Stimulated activated CD4-positive, alpha-beta T cell treated with anti-CD3 and anti-CD28 coated beads, Interleukin-4, amount 100 ng/mL, for 24 hours (primary cell): ENCODE data around the gene ADAM12.

Experiments used
- DNase-seq: peaks from one replicate; pipeline ENCODE4 v3.0.0-alpha.2; 2020

Gene ADAM12

GRCh38 chr10:126170776-126171175 lies 217.5 kb downstream of the ADAM12 start:
- no peak for DNase-seq

DNA sequence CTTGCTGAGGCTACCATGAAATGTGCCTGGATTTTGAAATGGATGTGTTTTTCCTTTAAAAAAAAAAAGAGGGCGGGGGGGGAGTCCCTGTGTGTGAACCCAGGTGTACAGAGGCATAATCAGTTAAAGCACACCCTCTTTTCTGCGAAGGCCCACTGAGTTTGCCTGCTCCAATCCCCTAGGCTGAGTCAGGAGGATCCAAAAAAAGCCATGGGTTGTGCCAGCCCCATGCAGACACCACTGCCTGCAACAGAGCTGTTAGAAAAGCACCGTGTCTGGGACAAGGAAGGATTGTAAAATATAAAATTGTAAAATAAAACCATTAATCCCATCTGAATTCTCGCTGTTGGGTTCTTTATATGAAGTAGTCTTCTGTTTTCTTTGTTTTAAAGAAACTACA lies 217.9 kb downstream of the ADAM12 start:
- DNase-seq = no peak

GRCh38 chr10:126169899-126170298 lies 218.4 kb downstream of the ADAM12 start:
- DNase-seq = no peak

DNA sequence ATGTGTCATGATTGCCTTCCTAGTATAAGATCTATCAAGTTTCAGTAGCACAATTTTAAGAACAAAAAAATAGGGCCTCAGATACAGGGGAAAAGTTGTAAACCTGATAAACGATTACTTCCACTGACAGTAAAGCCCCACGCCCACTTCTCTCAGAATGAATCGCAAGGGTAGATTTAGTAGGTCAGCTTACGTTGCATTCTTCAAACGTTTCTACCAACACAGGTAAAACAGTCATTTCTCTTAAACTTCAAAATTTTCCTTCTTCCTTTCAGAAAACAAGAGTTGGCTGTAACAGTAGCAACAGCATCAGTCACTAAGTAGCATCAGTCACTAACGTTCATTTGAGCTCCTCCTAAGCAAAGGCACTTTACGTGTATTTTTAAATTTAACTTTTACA lies 221.5 kb downstream of the ADAM12 start:
- peak; percentile 34 for DNase-seq

DNA sequence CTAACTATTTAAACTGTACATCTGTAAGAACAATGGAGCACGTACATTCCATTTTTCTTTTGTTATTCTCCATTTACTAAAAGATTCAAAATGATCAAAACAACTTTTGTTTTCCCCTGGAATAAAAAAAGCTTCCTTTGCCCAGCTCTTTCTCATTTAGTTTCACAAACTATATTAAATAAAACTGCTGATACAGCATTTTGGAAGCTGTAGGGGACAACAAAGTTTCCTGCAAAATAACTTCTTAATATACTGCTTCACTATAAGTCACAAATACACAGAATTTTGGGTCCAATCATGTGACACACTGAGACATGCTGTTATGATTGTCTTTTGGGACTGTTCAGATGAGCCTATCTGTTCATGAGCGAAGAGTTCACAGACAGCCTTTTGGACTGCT lies 222.4 kb downstream of the ADAM12 start:
- no peak for DNase-seq

DNA sequence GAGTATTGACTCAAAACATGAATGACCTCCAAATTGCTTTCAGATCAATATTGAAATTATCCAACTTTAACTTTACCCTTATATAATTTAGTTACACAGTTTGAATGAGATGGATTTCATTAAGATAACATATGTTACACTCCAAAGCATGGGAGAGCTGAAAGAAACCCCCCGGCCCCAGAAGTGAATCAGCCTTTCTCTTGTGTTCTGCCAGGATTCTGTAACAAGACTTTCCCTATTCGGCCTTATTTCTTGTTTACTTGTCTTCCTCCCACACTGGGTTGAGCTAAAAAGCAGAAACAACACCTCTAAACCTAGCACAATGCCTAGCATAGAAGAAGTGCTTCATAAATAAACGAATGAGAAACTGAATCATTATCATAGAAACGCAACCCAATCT lies 224.8 kb downstream of the ADAM12 start:
- DNase-seq = no peak

GRCh38 chr10:126161691-126162090 lies 226.6 kb downstream of the ADAM12 start:
- DNase-seq = no peak

- no peak for DNase-seq
These were observed 227.2 kb downstream of the ADAM12 start for GRCh38 chr10:126160971-126161630.

DNA sequence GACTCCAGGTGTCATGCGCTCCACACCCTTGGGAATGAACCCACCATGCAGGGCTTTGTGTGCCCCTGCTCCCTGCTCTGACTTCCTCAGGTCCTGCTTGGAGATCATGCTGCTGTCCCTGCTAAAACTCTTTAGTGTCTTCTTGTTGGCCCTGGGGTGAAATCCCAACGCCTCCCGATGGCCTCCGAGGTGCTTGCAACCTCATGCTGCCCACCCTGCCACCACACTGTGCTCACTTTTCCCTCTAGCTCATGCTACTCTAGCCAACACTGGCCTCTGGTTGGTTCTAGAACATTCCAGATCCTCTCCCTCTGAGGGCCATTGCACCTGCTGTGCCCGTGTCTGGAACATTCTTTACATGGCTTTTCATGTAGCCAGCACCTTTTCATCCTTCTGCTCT lies 227.7 kb downstream of the ADAM12 start:
- no peak for DNase-seq

- no peak for DNase-seq
These were observed 230.0 kb downstream of the ADAM12 start for GRCh38 chr10:126158133-126158892.

GRCh38 chr10:126157189-126157588 lies 231.1 kb downstream of the ADAM12 start:
- no peak for DNase-seq

- no peak for DNase-seq
These were observed 231.8 kb downstream of the ADAM12 start for GRCh38 chr10:126156503-126156902.

DNA sequence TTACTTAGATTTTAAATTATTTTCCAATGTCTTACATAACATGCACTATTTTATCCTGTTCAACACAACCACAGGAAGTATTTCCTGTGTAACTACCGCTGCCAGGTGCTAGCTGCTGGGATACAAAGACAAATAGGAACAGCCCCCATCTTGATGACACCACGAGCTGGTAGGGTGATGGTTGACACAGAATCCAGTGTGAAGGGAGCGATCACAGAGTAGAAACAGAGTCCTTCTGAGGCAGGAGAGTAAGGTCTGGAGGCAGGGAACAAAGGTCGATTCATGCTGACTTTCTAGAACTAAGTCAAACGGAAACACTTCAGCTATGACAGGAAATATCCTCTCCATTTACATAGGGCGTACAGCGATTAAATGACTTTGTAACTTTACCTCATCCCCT lies 232.3 kb downstream of the ADAM12 start:
- DNase-seq = no peak

GRCh38 chr10:126155528-126155927 lies 232.7 kb downstream of the ADAM12 start:
- no peak for DNase-seq

DNA sequence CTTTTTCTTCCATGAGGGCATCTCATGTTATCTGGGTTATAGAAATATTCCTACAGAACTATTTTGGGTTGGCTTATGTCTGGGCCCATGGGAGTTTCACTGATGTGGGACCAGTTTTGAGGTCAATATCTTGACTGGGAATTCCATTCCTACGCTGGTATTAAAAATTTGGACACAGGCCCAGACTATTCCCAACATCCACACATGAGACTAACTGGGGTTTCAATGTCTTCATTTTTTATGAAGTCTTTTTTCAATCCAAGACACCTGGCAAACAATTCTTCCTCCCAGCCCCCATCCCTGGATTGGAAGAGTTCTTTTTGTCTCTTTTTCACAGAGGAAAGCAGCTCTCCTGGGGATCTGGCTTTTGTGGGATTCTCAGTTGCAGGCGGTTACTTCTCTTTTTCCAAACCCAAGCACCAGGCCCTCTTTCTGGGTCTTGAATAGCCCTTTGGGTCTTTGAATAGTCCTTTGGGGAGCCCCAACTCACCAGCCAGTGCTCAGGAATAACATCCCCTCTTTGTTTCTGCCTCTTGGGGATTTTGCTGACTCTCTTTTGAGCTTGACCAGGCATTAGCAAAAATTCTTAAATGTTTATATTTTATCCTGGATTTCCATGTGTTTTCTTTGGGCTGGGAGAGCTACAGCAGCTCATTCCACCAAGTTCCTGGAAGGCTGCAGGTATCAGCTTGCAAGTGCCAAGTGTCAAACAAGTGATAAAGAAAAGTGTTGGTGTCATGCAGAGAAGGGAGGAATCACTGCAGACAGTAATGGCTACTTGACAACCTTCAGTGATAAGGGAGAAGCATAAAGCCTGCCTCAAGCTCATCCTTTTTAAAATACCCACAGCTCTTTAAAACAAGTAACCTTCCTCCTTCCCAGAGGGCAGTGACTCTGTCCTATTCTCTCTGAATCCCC lies 234.3 kb downstream of the ADAM12 start:
- no peak for DNase-seq

- DNase-seq = no peak
These were observed 240.2 kb downstream of the ADAM12 start for GRCh38 chr10:126147866-126148587.

DNA sequence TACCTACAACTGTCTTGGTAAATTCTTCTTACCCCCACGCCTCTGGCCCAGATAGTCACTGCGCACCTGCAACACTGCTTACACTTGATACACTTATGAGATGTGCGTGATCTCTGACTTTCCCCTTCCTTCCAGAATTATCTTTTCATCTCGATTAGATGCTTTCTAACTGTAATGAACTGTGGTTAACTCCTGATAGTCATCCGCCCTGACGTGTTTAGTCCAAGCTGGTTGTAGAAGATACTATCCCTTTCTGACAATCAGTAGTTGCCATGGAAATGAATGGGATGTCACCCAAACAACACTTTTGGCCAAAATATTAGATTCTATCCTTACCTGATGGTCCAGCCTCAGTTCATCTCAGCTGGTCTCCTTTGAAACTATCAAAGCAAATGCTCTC lies 241.5 kb downstream of the ADAM12 start:
- no peak for DNase-seq

DNA sequence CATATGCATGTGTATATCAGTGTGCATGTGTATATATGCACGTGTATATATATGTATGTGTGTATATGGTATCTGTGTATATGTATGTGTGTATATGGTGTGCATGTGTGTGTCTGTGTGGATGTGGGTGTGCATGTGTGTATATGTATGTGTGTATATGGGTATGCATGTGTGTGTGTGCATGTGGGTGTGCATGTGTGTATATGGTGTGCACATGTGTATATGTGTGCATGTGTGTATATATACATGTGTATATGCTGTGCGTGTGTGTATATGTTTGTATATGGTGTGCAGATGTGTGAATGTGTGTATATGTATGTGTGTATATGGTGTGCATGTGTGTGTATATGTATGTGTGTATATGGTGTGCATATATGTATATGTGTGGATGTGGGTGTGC lies 245.2 kb downstream of the ADAM12 start:
- DNase-seq = no peak

GRCh38 chr10:126140746-126141273 lies 247.5 kb downstream of the ADAM12 start:
- DNase-seq = no peak

DNA sequence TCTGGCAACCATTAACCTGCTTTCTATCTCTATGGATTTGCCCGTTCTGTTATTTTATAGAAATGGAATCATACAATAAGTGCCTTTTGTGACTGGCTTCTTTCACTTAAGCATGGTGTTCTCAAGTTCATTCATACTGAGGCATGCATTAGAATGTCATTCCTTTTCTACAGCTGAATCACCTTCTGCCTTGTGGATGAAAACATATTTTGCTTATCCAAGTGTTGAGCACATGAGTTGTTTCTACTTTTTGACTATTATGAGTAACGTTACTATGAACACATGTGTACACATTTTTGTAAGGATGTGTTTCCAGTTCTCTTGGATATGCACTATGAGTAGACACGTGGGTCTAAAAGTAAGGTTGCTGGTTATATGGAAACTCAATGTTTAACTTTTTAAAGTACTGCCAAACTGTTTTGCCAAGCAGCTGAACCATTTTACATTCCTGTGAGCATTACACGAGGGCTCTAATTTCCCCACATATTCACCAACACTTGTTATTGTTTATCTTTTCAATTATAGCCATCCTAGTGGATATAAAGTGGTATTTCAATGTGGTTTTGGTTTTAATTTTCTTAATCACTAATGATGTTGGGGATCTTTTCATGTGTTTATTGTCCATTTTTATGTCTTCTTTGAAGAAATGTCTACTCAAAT lies 250.6 kb downstream of the ADAM12 start:
- no peak for DNase-seq

DNA sequence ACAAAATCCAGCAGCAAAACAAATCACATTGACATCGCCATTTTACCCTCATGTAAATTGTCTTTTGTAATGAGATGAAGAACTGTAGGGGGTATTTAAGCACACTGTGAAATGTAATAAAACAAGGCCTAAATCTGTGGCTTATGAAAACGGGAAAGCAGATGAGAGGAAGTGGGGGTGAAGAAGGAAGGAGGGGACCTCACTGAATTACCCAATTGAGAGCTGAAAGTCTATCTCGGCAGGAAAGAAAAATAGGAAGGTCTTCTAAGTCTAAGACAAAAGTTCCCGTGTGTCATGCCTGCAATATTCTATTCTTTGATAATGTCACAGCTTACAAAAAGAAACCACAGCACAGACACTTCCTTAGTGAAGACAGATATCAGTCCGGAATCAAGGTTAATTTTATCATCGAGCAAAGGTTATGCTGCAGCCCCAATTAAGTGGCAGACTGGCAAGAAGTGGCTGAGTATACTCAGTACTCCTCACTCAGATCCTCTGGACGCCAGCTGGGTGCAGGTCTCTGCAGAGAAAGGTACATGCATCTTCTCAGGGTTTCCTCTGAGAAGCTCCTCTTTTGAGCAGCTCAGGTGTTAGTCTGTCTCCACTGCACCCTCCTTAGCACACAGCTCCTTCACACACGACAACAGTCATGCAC lies 252.2 kb downstream of the ADAM12 start:
- DNase-seq = no peak

GRCh38 chr10:126135177-126135576 lies 253.1 kb downstream of the ADAM12 start:
- DNase-seq = no peak
